OCI-LY3 (cell line): Measurements from ENCODE around the gene VSIG1.

Experiments used
- H2AFZ ChIP-seq: fragments of 200-600, 300-600 bp; shearing (Covaris generic); 2 replicates; pipeline ENCODE4 v1.6.0; 2014; ENCODE audit warnings: antibody characterized with exemption, low read depth, low read length
- H3K27ac ChIP-seq: fragments of 200-600, 300-600 bp; sonication (generic); 2 replicates; pipeline ENCODE4 v1.5.1; 2014; ENCODE audit warnings: mild to moderate bottlenecking, low read length, moderate library complexity, mixed read lengths
- H3K27me3 ChIP-seq: fragments of 200-600, 300-600 bp; sonication (generic); 2 replicates; pipeline ENCODE4 v1.6.1; 2014; ENCODE audit warnings: low read depth, low read length, mixed read lengths
- H3K36me3 ChIP-seq: fragments of 200-600, 300-600 bp; sonication (generic); replicated peaks from 2 replicates; pipeline ENCODE3; 2014; ENCODE audit warnings: low read depth, low read length, mixed read lengths
- H3K4me1 ChIP-seq: fragments of 300-600, 200-600 bp; sonication (generic); 2 replicates; pipeline ENCODE4 v1.6.1; 2014; ENCODE audit warnings: low read length, mixed read lengths
- H3K4me2 ChIP-seq: fragments of 200-600, 300-600 bp; sonication (generic); 2 replicates; pipeline ENCODE4 v1.6.1; 2014; ENCODE audit warnings: low read length, mixed read lengths
- H3K4me3 ChIP-seq: fragments of 300-600, 200-600 bp; sonication (generic); 2 replicates; pipeline ENCODE4 v1.5.1; 2014; ENCODE audit warnings: antibody characterized with exemption, mild to moderate bottlenecking, low read length, moderate library complexity
- H3K79me2 ChIP-seq: fragments of 300-600, 200-600 bp; shearing (Covaris generic); 2 replicates; pipeline ENCODE4 v1.6.1; 2014; ENCODE audit warnings: mild to moderate bottlenecking, low read length, mixed read lengths
- H3K9ac ChIP-seq: fragments of 300-600, 200-600 bp; shearing (Covaris generic); 2 replicates; pipeline ENCODE4 v1.6.0; 2014; ENCODE audit warnings: mild to moderate bottlenecking, low read length, moderate library complexity
- H3K9me3 ChIP-seq: fragments of 200-600, 300-600 bp; shearing (Covaris generic); 2 replicates; pipeline ENCODE4 v1.6.1; 2014; ENCODE audit warnings: low read length, mixed read lengths; ENCODE audit not compliant: insufficient read depth
- H4K20me1 ChIP-seq: fragments of 200-600, 300-600 bp; sonication (generic); 2 replicates; pipeline ENCODE4 v1.6.1; 2016; ENCODE audit warnings: low read length, mixed read lengths; ENCODE audit not compliant: insufficient read depth
- CTCF ChIP-seq: fragments of 200-600, 300-600 bp; sonication (generic); IDR thresholded peaks from 2 replicates; pipeline ENCODE4 v1.5.1; 2014; ENCODE audit warnings: antibody characterized with exemption, low read length, low read depth
- EZH2phosphoT487 ChIP-seq: fragments of 200-600 bp; shearing (Covaris generic); IDR thresholded peaks from 2 replicates; pipeline ENCODE4 v1.6.1; 2018; ENCODE audit warnings: antibody characterized with exemption, mixed run types, low read depth

Gene VSIG1

GRCh38 chrX:108025376-108025775 is 19.5 kb upstream of the VSIG1 start:
- no peaks in the 10 kb centered on the region for H3K36me3 ChIP-seq
- TF ChIP-seq EZH2phosphoT487 (no peak), CTCF (no peak)

DNA sequence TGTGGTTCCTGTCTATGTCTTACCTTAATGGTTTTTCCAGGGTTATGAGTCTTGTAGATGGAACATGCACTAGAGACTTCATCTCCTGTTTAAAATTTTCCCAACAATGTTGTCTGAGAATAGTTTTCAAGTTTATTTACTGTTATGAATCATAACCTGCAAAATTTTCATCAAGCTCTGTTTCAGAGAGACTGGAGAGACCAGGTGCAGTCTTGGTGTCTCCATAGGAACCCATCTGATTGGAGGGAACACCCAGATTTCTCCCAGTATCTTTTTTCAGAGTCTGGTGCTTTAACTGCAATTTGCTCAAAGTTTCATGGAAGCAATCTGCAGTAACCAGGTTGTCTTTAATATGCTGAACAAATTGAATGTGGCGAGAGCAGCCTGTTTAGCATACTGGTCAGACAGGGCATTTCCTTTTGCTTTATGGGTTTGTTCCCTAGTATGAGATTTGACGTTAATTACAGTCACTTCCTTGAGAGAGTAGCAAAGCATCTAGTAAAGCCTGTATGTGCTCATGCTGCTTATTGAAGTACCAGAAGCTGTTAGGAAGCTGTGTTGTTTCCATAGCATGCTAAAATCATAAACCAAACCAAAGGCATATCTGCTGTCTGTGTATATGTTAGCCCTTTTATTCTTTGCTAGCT is 18.8 kb upstream of the VSIG1 start:
- Histone ChIP-seq H3K27ac (no peak overlapping the region), H3K4me3 (no peak overlapping the region), H3K4me1 (no peaks in the 10 kb centered on the region), H3K36me3 (no peaks in the 10 kb centered on the region), H3K9ac (no peak overlapping the region), H2AFZ (no peak overlapping the region), H3K9me3 (no peaks in the 10 kb centered on the region), H3K4me2 (no peak overlapping the region), H3K27me3 (peaks cover 5% of the 10 kb centered on the region; the same call in 1 of the 2 replicates), H4K20me1 (no peaks in the 10 kb centered on the region), H3K79me2 (no peaks in the 10 kb centered on the region)
- no peak for TF ChIP-seq EZH2phosphoT487
- TF ChIP-seq CTCF, result no peak

More at GRCh38 chrX:108025376-108025775, 19.5 kb upstream of the VSIG1 start:
- no peaks in the 10 kb centered on the region for H4K20me1 ChIP-seq
- no peaks in the 10 kb centered on the region for H3K79me2 ChIP-seq
- peaks cover 4% of the 10 kb centered on the region; the same call in 1 of the 2 replicates for H3K4me1 ChIP-seq
- H2AFZ ChIP-seq, result no peak overlapping the region
- H3K4me2 ChIP-seq, result no peak overlapping the region
- H3K27ac ChIP-seq, result no peak overlapping the region
- peaks cover 5% of the 10 kb centered on the region; the same call in 1 of the 2 replicates for H3K27me3 ChIP-seq
- no peaks in the 10 kb centered on the region for H3K9me3 ChIP-seq
- no peak overlapping the region for H3K4me3 ChIP-seq
- H3K9ac ChIP-seq, result no peak overlapping the region

GRCh38 chrX:108028854-108029253 is 16.0 kb upstream of the VSIG1 start:
- Histone ChIP-seq H3K4me2 (no peak overlapping the region), H3K27me3 (peaks cover 5% of the 10 kb centered on the region; the same call in 1 of the 2 replicates)

More at GRCh38 chrX:108028854-108029253, 16.0 kb upstream of the VSIG1 start:
- Histone ChIP-seq H4K20me1 (no peaks in the 10 kb centered on the region), H3K27ac (no peak overlapping the region), H3K9me3 (no peaks in the 10 kb centered on the region), H3K9ac (no peak overlapping the region), H3K4me1 (no peaks in the 10 kb centered on the region), H3K36me3 (no peaks in the 10 kb centered on the region), H2AFZ (no peak overlapping the region), H3K79me2 (no peaks in the 10 kb centered on the region), H3K4me3 (no peak overlapping the region)
- TF ChIP-seq CTCF (no peak), EZH2phosphoT487 (no peak)
